Naive thymus-derived CD8-positive, alpha-beta T cell (primary cell): ENCODE data around the gene EPHX1. TPM values are rescaled to one million over a fixed set of nuclear protein-coding genes. Genes with fewer than 3 reads are reported as not detected.
"Not testable (repeated sequence)": the region's sequence is repeated elsewhere in the genome, so short reads cannot be mapped to it uniquely, and the experiment has no call there.

Source experiments
- ATAC-seq, 2 donors: fragments of 150-1000 bp; cut with Tn5 transposase in 1 of 2; sonication (Bioruptor Pico), chemical (Tn5 transposase) in 1 of 2; 1 replicate in 1 of 2; 2 replicates in 1 of 2; pipeline ENCODE4 v1.10.0; 2021; ENCODE audit warnings: mild to moderate bottlenecking in 2 of 2, moderate library complexity in 2 of 2
- POLR2A ChIA-PET: fragments of 350-600 bp; sonication (Branson Sonifier 250); formaldehyde crosslinking; loops from one replicate; lab custom pipeline; 2021; ENCODE audit warnings: antibody characterized with exemption; lab: Charles Lee
- DNase-seq, 10 donors: peaks; one replicate each; pipeline versions ENCODE4 v3.0.0 to v3.0.0-alpha.2; 2020 to 2022
- H3K27ac Mint-ChIP-seq, 10 donors: one replicate each; pipeline ENCODE4 v1.8.0; 2020 to 2022; ENCODE audit warnings: mild to moderate bottlenecking in 10 of 10, mixed read lengths in 10 of 10, moderate library complexity in 4 of 10, inconsistent platforms in 1 of 10
- H3K27me3 Mint-ChIP-seq, 5 donors: one replicate each; pipeline ENCODE4 v1.8.0; 2021 to 2022; ENCODE audit warnings: mixed read lengths in 5 of 5
- H3K36me3 Mint-ChIP-seq, 3 donors: one replicate each; pipeline ENCODE4 v1.8.0; 2020 to 2022; ENCODE audit warnings: mixed read lengths in 3 of 3, mild to moderate bottlenecking in 2 of 3, inconsistent platforms in 1 of 3
- H3K4me1 Mint-ChIP-seq, 4 donors: one replicate each; pipeline ENCODE4 v1.8.0; 2021 to 2022; ENCODE audit warnings: mixed read lengths in 4 of 4
- H3K4me3 Mint-ChIP-seq, 10 donors: one replicate each; pipeline ENCODE4 v1.8.0; 2020 to 2022; ENCODE audit warnings: mild to moderate bottlenecking in 10 of 10, mixed read lengths in 10 of 10, moderate library complexity in 6 of 10, inconsistent platforms in 1 of 10
- H3K9me3 Mint-ChIP-seq, 9 donors: one replicate each; pipeline ENCODE4 v1.8.0; 2020 to 2022; ENCODE audit warnings: mixed read lengths in 9 of 9, mild to moderate bottlenecking in 3 of 9, inconsistent platforms in 1 of 9, moderate library complexity in 1 of 9
- polyA plus RNA-seq, 3 donors: library from polyadenylated mRNA; unstranded; fragments of 300-500 nt; fragmentation: Illumina TruSeq; gene quantifications; one replicate each; pipeline ENCODE4 v1.2.3, GENCODE V29; 2021
- total RNA-seq, 8 experiments: library from RNA in 2 of 8; stranded (reverse) in 2 of 8; gene quantifications; one replicate each; pipeline ENCODE4 v1.2.3 and lab custom pipeline; 2021 to 2026

EPHX1 gene
- total and polyA plus RNA-seq, 5 experiments from 2014 or later, result 1.6 to 5.9 (median 2.8) TPM

GRCh38 chr1:225779165-225779564, 30.8 kb upstream of the EPHX1 start:
- not testable (repeated sequence) for ATAC-seq, H3K9me3 Mint-ChIP-seq, H3K27me3 Mint-ChIP-seq, H3K4me3 Mint-ChIP-seq, DNase-seq
- H3K27ac Mint-ChIP-seq, result peak overlapping the region in 1 of 10 donors; percentile 5
- POLR2A ChIA-PET, result interaction anchor here (0.6 to 3.8 kb wide), 21 partner anchors 11 to 874 kb away, joined by 3 to 101 read pairs (median 14); partner anchors contain the start of genes ENAH, EPHX1, H3-3A and PYCR2
- H3K36me3 Mint-ChIP-seq, result peaks cover 5 to 38% (median 17%) of the 10 kb centered on the region in 3 donors
- peaks cover 23 to 60% (median 51%) of the 10 kb centered on the region in 4 donors for H3K4me1 Mint-ChIP-seq

- Mint-ChIP-seq H3K4me3 (peak overlapping the region in 8 of 10 donors; percentile 50 to 79 (median 62)), H3K4me1 (peaks cover 17 to 52% (median 45%) of the 10 kb centered on the region in 4 donors)
Observed at GRCh38 chr1:225780134-225780533, 29.8 kb upstream of the EPHX1 start.

GRCh38 chr1:225780630-225781029, 29.3 kb upstream of the EPHX1 start:
- Mint-ChIP-seq H3K4me3 (peak overlapping the region in 8 of 10 donors; percentile 48 to 83 (median 69)), H3K27me3 (no peaks in the 10 kb centered on the region), H3K9me3 (no peaks in the 10 kb centered on the region), H3K4me1 (peaks cover 17 to 52% (median 45%) of the 10 kb centered on the region in 4 donors), H3K27ac (peak overlapping the region; percentile 6 to 88 (median 76)), H3K36me3 (peaks cover 5 to 53% (median 15%) of the 10 kb centered on the region in 3 donors)
- POLR2A ChIA-PET, result interaction anchor here (0.6 to 3.8 kb wide), 7 partner anchors 12 to 224 kb away, joined by 3 to 27 read pairs (median 3); partner anchors contain the start of genes EPHX1 and TMEM63A
- DNase-seq, result no peak
- ATAC-seq, result no peak

More at GRCh38 chr1:225780134-225780533, 29.8 kb upstream of the EPHX1 start:
- DNase-seq (no peak), ATAC-seq (no peak)
- H3K9me3 Mint-ChIP-seq, result peaks cover 0 to 2% (median 0%) of the 10 kb centered on the region in 9 donors
- H3K36me3 Mint-ChIP-seq, result peaks cover 5 to 48% (median 15%) of the 10 kb centered on the region in 3 donors
- POLR2A ChIA-PET, result interaction anchor here (0.6 to 3.8 kb wide), 13 partner anchors 10 to 224 kb away, joined by 3 to 43 read pairs (median 6); partner anchors contain the start of genes EPHX1, PYCR2 and TMEM63A
- peak overlapping the region in 8 of 10 donors; percentile 36 to 82 (median 72) for H3K27ac Mint-ChIP-seq
- no peaks in the 10 kb centered on the region for H3K27me3 Mint-ChIP-seq

DNA sequence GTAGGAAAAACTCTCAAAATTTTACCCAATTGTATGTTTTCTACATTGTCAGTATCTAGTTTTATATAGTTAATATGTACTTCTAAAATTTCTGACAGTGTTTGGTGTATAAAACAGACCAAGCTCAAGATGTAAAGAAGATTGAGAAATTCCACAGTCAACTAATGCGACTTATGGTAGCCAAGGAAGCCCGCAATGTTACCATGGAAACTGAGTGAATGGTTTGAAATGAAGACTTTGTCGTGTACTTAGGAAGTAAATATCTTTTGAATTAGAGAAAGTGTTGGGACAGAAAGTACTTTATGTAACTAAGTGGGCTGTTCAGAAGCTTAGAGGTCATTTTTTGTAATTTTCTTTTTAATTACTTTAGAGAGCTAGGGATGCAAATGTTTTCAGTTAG, 20.8 kb upstream of the EPHX1 start:
- peaks cover 32 to 87% (median 43%) of the 10 kb centered on the region in 3 donors for H3K36me3 Mint-ChIP-seq
- peak overlapping the region in 1 of 10 donors; percentile 29 for H3K27ac Mint-ChIP-seq
- ATAC-seq, H3K9me3 Mint-ChIP-seq, H3K27me3 Mint-ChIP-seq, POLR2A ChIA-PET, DNase-seq, H3K4me3 Mint-ChIP-seq: not testable (repeated sequence)
- peaks cover 8 to 35% (median 26%) of the 10 kb centered on the region in 4 donors for H3K4me1 Mint-ChIP-seq

- Mint-ChIP-seq H3K4me1 (peaks cover 0 to 9% (median 7%) of the 10 kb centered on the region in 4 donors), H3K4me3 (no peak overlapping the region), H3K27me3 (no peaks in the 10 kb centered on the region), H3K36me3 (peaks cover 26 to 49% (median 43%) of the 10 kb centered on the region in 3 donors), H3K9me3 (peaks cover 0 to 6% (median 0%) of the 10 kb centered on the region in 9 donors), H3K27ac (no peak overlapping the region)
- POLR2A ChIA-PET, result no interaction called here
- no peak for DNase-seq
- ATAC-seq, result no peak
Observed at GRCh38 chr1:225794954-225795353, 15.0 kb upstream of the EPHX1 start.

DNA sequence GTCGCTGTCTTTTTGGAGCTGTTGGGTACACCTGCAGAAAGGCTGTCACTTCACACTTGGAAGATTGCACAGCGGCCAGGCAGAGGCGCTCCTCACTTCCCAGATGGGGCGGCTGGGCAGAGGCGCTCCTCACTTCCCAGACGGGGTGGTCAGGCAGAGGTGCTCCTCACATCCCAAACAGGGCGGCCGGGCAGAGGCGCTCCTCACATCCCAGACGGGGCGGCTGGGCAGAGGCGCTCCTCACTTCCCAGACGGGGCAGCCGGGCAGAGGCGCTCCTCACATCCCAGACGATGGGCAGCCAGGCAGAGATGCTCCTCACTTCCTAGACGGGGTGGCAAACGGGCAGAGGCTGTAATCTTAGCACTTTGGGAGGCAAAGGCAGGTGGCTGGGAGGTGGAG, 13.8 kb upstream of the EPHX1 start:
- POLR2A ChIA-PET, ATAC-seq, DNase-seq, H3K4me1 Mint-ChIP-seq, H3K27me3 Mint-ChIP-seq, H3K9me3 Mint-ChIP-seq, H3K4me3 Mint-ChIP-seq, H3K27ac Mint-ChIP-seq: not testable (repeated sequence)
- H3K36me3 Mint-ChIP-seq, result peaks cover 19 to 38% (median 36%) of the 10 kb centered on the region in 3 donors

DNA sequence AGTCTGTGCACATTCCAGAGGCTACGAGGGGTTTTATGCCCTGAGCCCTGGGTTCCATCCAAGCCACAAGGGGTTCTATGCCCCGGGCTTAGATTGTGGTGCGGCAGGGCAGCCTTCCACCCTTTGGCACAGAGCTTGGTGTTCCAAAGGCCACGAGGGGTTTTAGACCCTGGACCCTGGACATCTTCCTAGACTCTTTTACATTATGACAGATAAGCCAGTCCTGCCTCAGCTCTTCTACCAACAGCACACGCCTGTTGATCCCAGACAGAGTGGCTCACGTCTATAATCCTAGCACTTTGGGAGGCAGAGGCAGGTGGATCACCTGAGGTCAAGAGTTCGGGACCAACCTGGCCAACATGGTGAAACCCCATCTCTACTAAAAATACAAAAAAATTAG, 8.8 kb upstream of the EPHX1 start:
- H3K27me3 Mint-ChIP-seq, H3K36me3 Mint-ChIP-seq, H3K9me3 Mint-ChIP-seq, H3K4me3 Mint-ChIP-seq, DNase-seq, POLR2A ChIA-PET, ATAC-seq, H3K4me1 Mint-ChIP-seq: not testable (repeated sequence)
- H3K27ac Mint-ChIP-seq, result peak overlapping the region in 1 of 10 donors; percentile 78

DNA sequence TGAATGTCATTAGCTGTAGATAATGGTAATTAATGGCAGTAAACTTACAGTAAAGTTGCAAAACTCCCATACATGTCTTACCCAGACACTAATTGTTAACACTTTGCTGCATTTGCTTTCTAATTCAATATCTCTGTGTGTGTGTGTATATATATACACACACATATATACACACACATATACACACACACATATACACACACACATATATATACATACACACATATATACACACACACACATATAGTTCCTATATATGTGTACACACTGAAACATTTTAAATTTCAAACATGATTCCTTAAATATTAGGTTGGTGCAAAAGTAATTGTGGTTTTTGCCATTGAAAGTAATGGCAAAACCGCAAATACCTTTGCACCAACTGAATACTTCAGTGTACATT, 3.7 kb upstream of the EPHX1 start:
- POLR2A ChIA-PET, result interaction anchor here (0.7 kb wide), 1 partner anchor 74 kb away, joined by 3 read pairs; no protein-coding TSS in a partner anchor

GRCh38 chr1:225806736-225807135, 3.2 kb upstream of the EPHX1 start:
- H3K9me3 Mint-ChIP-seq, ATAC-seq, DNase-seq, H3K36me3 Mint-ChIP-seq, H3K27me3 Mint-ChIP-seq, H3K27ac Mint-ChIP-seq, H3K4me3 Mint-ChIP-seq: not testable (repeated sequence)
- peaks cover 7 to 21% (median 11%) of the 10 kb centered on the region in 4 donors for H3K4me1 Mint-ChIP-seq
- POLR2A ChIA-PET, result interaction anchor here (0.7 kb wide), 1 partner anchor 74 kb away, joined by 3 read pairs; no protein-coding TSS in a partner anchor

More for the DNA sequence above, 3.7 kb upstream of the EPHX1 start:
- DNase-seq, result no peak
- no peaks in the 10 kb centered on the region for H3K9me3 Mint-ChIP-seq
- H3K4me3 Mint-ChIP-seq, result no peak overlapping the region
- H3K4me1 Mint-ChIP-seq, result peaks cover 7 to 17% (median 11%) of the 10 kb centered on the region in 4 donors
- H3K27ac Mint-ChIP-seq, result no peak overlapping the region
- no peaks in the 10 kb centered on the region for H3K36me3 Mint-ChIP-seq
- no peak for ATAC-seq
- H3K27me3 Mint-ChIP-seq, result peaks cover 0 to 2% (median 0%) of the 10 kb centered on the region in 5 donors

DNA sequence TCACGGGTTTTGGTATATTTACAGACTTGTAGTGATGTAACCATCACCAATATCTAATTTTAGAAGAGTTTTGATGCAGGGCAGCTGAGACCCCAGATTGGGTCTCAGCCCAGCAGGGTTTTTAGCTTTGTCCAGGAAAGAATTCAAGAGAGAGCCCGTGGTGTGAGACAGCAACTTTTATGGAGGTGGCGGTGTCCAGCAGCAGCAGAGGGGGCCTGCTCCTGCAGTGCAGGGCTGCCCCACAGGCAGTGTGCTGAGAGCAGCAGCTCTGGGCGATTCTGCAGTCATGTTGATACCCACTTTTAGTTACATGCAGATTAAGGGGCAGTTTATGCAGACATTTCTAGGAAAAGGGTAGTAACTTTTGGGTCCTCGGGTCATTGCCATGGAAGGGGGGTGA, 1.8 kb upstream of the EPHX1 start:
- ATAC-seq (no peak), DNase-seq (no peak)
- peaks cover 5 to 24% (median 11%) of the 10 kb centered on the region in 4 donors for H3K4me1 Mint-ChIP-seq
- H3K9me3 Mint-ChIP-seq, result no peaks in the 10 kb centered on the region
- POLR2A ChIA-PET, result interaction anchor here (1.0 to 4.5 kb wide), 2 partner anchors 30 to 74 kb away, joined by 3 to 45 read pairs; partner anchors contain the start of genes SRP9 and TMEM63A
- H3K4me3 Mint-ChIP-seq, result peak overlapping the region in 3 of 10 donors; percentile 28 to 61 (median 38)
- H3K27me3 Mint-ChIP-seq, result peaks cover 0 to 2% (median 0%) of the 10 kb centered on the region in 5 donors
- no peaks in the 10 kb centered on the region for H3K36me3 Mint-ChIP-seq
- peak overlapping the region in 2 of 10 donors; percentile 53 to 77 for H3K27ac Mint-ChIP-seq

GRCh38 chr1:225810579-225811538, 935 bp downstream of the EPHX1 start:
- not testable (repeated sequence) for H3K27me3 Mint-ChIP-seq, DNase-seq, ATAC-seq, H3K36me3 Mint-ChIP-seq, H3K9me3 Mint-ChIP-seq
- Mint-ChIP-seq H3K4me3 (peak overlapping the region; percentile 77 to 92 (median 84)), H3K27ac (peak overlapping the region in 9 of 10 donors; percentile 23 to 88 (median 66)), H3K4me1 (peaks cover 3 to 24% (median 11%) of the 10 kb centered on the region in 4 donors)
- POLR2A ChIA-PET, result interaction anchor here (0.8 to 4.5 kb wide), 8 partner anchors 24 to 100 kb away, joined by 3 to 45 read pairs (median 4); partner anchors contain the start of genes SRP9 and TMEM63A
